Measurements from ENCODE around the gene CEP112.
"Not testable (repeated sequence)": the region's sequence is repeated elsewhere in the genome, so short reads cannot be mapped to it uniquely, and the experiment has no call there.

The CEP112 gene

GRCh38 chr17:66210208-66210574 lies 18.3 kb upstream of the CEP112 start:
- DNase-seq, result no peak

- DNase-seq, result no peak
Observed at GRCh38 chr17:66207936-66208335, 16.0 kb upstream of the CEP112 start.

DNA sequence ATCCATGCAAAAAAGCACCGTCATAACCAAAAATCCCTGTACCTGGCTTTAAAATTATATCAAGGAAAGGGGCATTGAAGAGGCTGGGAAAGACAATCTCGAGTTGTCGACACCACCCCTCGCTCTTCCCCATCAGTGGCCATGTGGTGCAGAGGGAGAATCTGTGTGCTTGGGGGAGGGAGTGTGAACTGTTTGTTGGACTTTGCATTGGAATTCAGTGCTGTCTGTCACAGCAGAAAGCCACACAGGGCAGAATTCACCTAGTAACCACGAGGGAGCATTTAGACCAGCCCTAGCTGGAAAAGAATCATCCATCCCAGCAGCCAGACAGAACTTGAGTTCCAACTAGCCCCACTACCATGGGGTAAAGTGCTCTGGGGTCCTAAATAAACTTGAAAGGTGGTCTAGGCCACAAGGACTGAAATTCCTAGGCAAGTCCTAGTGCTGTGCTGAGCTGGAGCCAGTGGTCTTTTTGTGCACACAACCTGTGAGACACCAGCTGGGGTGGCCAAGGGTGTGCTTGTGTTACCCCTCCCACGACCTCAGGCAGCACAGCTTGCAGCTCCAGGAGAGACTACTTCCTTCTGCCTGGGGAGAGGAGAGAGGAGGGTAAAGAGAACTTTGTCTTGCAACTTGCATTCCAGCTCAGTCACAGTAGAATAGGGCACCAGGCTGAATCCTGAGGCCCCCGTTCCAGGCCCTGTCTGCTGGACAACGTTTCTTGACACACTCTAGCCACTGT lies 11.5 kb upstream of the CEP112 start:
- DNase-seq, result no peak

DNA sequence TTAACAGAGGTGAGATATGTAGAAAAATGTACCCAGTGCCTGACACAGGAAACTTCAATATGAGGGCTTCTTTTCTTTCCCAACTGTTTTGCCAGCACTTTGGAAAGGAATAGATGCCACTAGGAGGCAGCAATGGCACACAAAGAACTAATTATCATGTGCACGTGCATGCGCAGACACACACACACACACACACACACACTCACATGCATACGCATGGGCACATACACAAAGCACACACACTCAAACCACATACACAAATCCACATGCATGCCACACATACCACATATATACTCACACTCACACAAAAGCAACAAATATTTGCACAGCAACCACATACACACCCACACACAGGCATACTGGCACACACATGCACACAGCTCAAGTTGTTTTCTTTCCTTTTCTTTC lies 8.8 kb upstream of the CEP112 start:
- peak; percentile 23 to 53 for DNase-seq

- DNase-seq, result no peak
Observed at GRCh38 chr17:66198242-66198641, 6.3 kb upstream of the CEP112 start.

DNA sequence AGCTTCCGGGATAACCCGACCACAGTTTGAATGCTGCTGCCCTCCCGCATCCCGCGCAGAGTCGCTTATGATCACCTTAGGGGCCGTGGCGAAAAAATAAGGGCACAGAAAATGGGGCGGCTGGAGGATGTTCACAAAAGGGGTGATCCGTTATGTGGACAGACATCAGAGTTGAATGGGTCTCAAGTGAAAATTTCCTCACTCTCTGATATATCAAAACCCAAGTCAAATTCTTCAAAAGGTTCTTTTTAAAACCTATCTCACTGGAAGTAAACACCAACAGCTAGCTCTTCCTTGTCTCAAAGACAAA lies 400 bp upstream of the CEP112 start:
- DNase-seq, result no peak

DNA sequence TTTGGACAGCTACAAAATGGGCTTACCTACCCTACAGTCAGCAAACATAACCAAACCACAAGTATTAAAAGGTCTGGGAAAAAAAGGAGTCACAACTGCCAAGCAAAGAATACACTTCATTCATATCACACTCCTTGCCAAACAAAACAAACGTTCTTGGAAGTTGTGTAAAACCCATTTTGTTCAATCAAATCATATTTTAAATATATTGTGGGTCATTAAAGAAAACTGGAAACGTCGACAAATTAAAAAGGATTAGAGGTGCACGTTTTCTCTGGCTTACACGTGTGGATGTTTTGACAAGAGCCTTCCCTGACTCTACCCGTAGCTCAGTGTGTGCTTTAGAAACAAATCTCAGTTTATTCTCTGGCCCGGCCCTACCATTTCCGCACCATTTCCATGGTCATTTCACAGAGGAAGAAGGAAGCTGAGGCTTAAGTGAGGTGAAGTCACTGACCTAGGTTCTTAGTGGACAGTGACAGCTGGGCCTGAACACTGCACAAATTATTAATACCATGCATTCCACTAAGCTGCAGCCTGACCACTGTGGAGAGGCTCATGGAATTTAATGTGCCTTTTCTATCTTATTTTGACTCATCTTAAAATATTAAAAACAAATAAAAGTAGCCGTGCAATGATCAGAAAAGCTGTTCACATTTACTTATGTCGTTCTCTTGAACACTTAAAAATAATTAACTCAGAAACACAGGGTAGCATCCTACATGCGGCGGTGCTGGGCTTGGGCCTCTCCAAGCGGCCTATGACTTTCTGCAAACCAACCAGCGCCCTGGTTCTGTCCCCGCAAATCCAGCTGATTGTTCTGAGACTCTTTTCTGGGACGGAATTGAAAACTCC lies 968 bp downstream of the CEP112 start:
- no peak for DNase-seq

DNA sequence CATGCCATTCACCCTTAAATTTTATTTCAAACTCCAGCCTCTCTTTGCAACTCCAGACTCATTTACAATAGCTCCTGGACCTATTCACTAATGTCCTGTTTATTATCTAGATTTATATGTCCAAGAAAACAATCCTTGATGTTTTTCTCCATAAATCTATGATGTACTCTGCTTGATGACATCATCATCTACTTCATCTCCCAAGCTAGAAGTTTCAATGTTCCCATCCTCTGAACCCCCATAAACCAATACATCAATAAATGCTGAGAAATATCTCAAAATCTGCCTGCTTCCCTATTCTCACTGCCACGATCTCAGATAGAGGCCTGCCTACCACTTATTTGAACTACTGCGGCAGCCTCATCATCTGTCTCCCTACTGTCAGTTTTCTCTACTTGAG lies 4.2 kb downstream of the CEP112 start:
- DNase-seq, result no peak

DNA sequence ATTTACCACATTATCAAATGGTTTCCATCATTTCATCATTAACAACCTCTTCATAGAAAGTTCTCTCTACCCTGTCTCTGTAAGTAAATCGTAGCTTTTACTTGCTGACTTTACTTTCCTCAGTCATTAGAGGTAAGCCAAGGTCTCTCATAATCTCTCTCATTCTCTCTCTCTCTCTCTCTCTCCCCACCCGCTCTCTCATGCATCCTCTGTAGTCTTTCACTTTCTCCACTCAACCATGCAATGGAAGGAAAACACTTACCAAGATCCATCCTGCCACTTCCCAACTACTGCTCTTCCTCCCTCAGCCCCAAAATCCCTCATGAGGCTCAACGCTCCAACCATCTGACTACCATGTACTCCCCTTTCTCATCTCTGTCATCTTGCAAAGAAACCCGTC lies 6.1 kb downstream of the CEP112 start:
- no peak for DNase-seq

DNA sequence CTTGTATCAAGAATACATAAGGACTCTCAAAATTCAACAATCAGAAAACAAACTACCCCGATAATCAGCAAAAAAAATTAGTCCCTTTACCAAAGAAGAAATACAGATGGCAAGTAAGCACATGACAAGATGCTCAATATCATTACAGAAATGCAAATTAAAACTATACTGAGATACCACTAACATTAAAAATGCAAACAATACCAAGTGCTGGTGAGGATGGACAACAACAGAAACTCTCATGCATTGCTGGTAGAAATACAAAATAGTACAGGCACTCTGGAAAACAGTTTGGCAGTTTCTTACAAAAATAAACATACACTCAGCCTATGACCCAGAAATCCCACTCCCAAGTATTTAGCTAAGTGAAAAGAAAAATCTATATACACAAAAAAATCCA lies 7.5 kb downstream of the CEP112 start:
- DNase-seq, result no peak

GRCh38 chr17:66183529-66183928 lies 8.4 kb downstream of the CEP112 start:
- DNase-seq, result no peak

DNA sequence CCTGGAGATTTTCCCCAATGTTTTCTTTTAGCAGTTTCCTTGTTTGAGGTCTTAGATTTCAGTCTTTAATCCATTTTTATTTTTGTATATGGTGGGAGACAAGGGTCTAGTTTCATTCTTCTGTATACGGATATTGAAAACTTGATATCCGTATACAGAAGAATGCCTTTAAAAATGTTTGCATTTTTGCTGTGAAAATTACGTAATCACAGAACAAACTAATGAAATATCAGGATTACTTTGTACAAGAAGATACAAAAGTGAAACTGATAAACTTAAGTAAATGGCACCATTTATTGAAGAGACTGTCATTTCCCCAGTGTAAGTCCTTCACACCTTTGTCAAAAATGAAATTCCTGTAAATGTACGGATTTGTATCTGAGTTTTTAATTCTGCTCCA lies 13.3 kb downstream of the CEP112 start:
- DNase-seq, result no peak

DNA sequence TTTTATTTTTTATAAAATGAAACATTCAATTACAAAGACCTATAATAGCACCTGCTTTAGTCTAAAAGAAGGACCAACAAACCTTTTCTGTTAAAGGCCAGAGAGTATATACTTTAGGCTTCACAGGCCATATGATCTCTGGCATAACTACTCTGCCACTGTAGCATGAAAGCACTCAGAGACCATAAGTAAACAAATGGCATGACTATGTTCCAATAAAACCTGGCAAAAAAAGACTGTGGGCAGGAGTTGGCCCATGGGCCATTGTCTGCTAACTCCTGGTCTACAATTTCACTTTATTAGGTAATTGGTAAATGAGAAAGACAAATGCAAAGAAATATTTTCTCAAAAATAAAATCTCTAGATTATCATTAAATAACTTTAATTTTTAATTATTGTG lies 14.9 kb downstream of the CEP112 start:
- DNase-seq, result peak; percentile 60 to 69

- no peak for DNase-seq
Observed at GRCh38 chr17:66175892-66176291, 16.0 kb downstream of the CEP112 start.

DNA sequence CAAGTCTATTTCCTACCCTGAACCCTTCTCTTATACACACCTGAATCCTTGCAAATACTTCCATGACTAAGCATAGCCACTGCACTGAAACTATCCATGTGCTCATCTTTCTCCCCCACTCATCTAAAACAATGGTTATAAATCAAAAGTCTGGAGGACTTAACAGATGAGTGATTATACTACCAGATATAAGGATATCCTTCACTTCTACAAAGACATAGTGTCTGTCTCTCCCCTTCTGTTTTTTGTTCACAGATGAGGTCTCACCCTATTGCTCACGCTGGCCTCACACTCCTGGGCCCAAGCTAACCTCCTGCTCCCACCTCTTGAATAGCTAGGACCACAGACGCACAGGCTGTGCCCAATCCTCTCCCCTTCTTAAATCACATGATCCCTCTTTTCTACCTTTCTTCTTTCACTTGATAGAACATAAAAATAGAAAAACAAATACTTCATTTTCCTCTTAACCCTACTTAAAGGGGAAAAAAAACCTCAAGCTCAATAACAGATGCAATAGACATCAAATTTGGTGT lies 19.2 kb downstream of the CEP112 start:
- DNase-seq, result no peak

DNA sequence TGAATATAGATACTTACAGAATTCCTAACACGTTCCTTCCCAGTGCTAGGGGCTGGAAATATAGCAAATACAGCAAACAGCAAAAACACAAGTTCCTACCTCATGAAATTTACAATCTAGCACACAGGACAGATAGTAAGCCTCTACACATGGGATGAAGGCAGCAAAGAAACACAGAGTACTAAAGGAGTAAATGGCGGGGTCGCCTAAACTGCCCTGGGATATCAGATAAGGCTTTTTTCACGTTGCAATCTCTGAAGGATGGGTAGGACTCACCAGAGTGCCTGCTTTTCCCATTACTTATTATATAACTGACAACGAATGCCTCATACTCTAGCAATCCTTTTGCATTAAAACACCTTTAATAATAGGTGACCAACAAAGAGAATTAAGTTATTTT lies 19.8 kb downstream of the CEP112 start:
- DNase-seq, result no peak

DNA sequence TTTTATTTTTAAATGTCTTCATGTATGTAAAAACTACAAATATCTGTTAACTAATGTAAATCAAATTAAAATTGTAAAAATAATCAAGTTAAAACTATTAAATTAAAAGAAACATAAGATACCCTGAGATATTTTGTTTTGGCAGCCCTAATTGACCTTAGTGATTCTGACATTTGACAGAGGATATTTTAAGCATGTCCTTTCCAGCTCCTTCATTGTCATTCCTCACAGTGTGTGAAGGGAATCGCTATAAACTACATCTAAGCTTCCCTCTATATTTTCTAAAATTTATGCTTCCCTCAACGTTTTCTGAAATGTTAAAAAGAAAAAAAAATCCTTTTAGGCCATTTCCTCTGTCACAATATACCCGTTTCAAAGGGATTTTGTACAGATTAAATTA lies 20.2 kb downstream of the CEP112 start:
- no peak for DNase-seq

- DNase-seq, result no peak
Observed at GRCh38 chr17:66171172-66171571, 20.8 kb downstream of the CEP112 start.

DNA sequence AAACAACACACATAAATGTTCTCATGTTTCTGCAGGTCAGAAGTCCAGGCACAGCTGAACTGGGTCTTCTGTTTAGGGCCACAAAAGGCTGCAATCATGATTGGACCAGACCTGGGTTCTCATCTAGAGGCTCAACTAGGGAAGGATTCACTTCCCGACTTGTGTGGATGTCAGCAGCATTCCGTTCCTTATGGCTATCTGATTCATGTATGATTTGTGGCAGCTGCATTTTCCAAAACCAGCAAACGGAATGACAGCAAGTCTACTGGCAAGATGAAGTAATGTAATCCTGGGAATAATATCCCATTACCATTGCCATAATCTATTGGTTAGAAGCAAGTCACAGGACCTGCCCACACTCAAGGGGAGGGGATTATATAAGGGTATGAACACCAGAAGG lies 22.1 kb downstream of the CEP112 start:
- DNase-seq, result no peak

GRCh38 chr17:66167189-66167815 lies 24.6 kb downstream of the CEP112 start:
- DNase-seq, result no peak

GRCh38 chr17:66165537-66166123 lies 26.3 kb downstream of the CEP112 start:
- DNase-seq, result peak in 1 of 2 experiments; percentile 13

DNA sequence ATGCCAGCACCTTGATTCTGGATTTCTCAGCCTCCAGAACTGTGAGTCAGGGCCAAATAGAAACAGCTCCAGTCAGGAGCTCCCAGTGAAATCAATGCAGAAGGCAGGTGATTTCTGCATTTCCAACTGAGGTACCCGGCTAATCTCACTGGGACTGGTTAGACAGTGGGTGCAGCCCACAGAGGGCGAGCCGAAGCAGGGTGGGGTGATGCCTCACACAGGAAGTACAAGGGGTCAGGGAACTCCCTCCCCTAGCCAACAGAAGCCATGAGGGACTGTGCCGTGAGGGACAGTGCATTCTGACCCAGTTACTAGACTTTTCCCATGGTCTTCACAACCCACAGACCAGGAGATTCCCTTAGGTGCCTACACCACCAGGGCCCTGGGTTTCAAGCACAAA lies 36.9 kb downstream of the CEP112 start:
- DNase-seq, result not testable (repeated sequence)

DNA sequence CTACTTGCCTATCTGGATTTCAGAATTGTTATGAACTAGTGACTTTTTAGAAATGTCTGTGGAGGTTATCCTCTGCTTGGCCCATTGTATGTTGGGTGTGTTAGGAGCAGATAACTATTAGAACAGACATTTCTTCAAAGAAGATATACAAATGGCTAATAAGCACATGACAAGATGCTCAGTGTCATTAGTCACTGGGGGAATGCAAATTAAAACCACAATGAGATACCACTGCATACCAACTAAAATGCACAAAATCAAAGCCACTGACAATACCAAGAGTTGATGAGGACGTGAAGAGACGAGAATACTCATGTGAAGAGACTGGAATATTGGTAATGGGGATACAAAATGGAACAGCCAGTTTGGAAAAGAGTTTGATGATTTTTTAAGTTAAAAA lies 39.2 kb downstream of the CEP112 start:
- no peak for DNase-seq

GRCh38 chr17:66150708-66151107 lies 41.2 kb downstream of the CEP112 start:
- no peak for DNase-seq

Data from SHP77 (cell line).